ENCODE data around the gene FAM3A.
"Not testable (repeated sequence)": the region's sequence is repeated elsewhere in the genome, so short reads cannot be mapped to it uniquely, and the experiment has no call there.

GRCh38 chrX:154558060-154558690, 42.1 kb upstream of the FAM3A start:
- TF ChIP-seq, protein P1, sequence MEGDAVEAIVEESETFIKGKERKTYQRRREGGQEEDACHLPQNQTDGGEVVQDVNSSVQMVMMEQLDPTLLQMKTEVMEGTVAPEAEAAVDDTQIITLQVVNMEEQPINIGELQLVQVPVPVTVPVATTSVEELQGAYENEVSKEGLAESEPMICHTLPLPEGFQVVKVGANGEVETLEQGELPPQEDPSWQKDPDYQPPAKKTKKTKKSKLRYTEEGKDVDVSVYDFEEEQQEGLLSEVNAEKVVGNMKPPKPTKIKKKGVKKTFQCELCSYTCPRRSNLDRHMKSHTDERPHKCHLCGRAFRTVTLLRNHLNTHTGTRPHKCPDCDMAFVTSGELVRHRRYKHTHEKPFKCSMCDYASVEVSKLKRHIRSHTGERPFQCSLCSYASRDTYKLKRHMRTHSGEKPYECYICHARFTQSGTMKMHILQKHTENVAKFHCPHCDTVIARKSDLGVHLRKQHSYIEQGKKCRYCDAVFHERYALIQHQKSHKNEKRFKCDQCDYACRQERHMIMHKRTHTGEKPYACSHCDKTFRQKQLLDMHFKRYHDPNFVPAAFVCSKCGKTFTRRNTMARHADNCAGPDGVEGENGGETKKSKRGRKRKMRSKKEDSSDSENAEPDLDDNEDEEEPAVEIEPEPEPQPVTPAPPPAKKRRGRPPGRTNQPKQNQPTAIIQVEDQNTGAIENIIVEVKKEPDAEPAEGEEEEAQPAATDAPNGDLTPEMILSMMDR (IDR thresholded peaks at IDR 0.05), result not testable (repeated sequence)
- not testable (repeated sequence) for TF ChIP-seq POLR2A (IDR thresholded peaks at IDR 0.05)

Data from testis (tissue), 2 donors.